DMS53 treated with DMSO at 0.1 percent for 48 hours (cell line): ENCODE data around the gene B3GALT5.
"Not testable (repeated sequence)": the region's sequence is repeated elsewhere in the genome, so short reads cannot be mapped to it uniquely, and the experiment has no call there.

Source experiments
- DNase-seq: peaks from one replicate; lab custom pipeline; 2025; ENCODE audit not compliant: unreplicated experiment; lab: John Stamatoyannopoulos, UW

The B3GALT5 gene

DNA sequence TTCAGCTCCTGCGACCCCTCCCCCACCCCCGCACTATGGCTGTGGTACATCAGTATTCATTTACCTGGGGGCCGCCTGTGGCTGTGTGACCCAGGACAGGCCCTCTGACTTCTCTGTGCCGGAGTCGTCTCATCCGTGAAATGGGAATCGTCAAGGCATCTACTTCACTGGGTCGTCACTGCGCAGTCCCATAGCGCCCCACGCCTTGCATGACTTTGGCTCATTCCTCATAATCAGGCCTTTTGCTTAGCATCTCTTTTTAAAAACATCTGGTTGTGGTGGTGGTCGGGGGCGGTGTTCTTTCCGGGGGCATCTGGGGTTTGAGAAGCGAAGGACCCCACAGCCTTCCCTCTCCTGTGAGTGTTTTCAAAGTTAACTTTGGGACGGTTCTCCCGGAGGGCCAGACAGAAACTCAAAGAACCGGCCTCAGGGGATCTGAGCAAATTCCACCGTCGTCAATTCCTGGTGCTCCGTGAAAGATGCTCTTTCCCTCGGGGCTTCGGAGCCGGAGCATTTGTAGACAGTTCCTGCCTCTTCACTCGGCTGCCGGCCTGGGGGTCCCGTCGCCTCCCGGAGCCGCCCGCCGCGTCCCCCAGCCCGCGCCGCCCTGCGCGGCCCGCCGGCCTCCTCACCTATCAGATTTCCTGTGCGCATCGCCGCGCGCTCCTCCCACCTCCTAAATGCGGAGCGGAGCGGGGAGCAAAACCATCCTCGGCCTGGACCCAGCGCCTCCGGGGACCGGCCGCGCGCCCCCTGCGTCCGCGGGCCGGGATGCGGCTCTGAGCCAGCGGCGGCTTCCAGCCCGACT, at the start of gene B3GALT5:
TSS of gene B3GALT5 (plus strand) at position 708 of the 808 bp plus-strand sequence. CDS start 47,620 bp downstream, outside the sequence.
- peak; percentile 9 for DNase-seq

- no peak for DNase-seq
These were observed 48.5 kb upstream of the B3GALT5 start for GRCh38 chr21:39564200-39564599.

DNA sequence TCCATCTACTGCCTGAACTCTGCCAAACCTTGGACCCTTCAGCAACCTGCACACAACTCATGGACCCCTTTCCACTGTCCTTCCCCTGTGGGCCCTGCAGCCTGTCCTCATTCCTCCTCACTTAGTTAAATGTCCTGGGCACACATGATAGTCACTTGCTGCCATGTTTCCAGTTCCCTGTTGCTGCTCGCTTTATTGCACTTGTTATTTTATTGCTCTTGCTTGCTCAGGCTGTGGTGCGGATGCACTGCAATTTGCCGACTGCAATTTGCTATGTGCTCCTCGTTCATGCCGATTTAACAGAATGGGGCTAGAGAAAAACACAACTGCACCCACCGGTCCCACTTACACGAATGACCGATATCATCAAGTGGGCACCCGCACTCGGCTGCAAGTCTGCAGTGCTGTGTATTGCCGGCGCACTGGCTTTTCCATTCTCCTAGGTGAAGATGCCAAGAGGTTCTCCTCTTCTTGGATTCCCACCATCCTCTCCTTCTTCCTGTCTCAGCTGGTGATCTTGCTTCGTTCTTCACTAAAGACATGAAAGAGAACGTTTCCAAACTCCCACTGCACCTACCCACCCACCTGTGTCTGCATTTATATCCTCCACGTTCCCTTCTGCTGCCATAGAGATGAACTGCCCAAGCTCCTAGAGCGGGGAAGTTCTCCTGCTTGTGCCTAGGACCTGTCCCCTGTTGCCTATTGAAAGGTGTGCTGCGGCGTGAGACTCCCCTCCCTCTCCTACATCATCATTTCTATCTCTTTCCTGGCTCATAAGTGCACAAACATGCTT, 45.4 kb upstream of the B3GALT5 start:
- no peak for DNase-seq

GRCh38 chr21:39568361-39568760, 44.4 kb upstream of the B3GALT5 start:
- DNase-seq: peak; percentile 88

DNA sequence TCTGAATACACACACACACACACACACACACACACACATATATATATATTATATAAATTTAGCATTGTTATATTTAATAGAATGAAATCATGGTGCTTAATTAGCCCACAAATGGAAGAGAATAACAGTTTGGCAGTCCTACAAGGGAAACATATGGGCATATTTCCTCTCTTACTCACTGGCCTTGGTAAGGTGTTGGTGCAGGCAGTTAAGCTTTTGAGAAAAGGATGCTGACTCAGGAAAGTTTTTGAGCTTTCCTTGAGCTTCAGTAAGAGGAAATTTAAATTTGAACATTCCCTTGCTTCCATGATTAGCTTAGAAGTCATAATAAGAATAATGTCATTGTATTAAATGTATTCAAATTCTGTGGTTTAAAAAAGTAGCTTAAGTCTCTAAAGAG, 37.0 kb upstream of the B3GALT5 start:
- no peak for DNase-seq

DNA sequence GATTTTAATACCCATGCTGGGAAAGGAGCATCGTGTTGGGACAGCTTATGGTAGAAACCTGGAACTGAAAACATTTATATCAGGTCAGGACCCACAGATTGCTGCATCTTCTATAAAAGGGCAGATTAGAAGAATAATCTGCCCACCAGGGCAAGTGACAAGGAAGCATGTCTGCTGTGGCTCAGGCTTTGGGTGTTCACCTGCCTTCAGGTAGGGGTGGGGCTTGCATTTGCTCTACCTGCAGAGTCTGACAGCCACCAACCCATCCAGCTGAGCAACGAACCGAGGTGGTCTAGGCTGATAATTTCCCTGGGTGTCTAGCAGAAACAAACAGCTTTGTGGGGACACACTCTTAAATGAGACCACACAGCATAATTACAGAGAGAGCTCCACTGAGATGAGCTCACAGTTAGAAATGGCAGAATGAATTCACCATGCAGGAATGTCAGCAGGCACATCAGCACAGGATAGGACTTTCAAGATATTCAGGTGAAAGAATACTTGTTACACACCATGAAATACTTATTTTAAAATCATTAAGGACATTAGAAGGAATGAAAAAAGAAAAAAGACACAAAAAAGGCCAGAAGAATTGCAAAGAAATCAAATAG, 36.1 kb upstream of the B3GALT5 start:
- no peak for DNase-seq

DNA sequence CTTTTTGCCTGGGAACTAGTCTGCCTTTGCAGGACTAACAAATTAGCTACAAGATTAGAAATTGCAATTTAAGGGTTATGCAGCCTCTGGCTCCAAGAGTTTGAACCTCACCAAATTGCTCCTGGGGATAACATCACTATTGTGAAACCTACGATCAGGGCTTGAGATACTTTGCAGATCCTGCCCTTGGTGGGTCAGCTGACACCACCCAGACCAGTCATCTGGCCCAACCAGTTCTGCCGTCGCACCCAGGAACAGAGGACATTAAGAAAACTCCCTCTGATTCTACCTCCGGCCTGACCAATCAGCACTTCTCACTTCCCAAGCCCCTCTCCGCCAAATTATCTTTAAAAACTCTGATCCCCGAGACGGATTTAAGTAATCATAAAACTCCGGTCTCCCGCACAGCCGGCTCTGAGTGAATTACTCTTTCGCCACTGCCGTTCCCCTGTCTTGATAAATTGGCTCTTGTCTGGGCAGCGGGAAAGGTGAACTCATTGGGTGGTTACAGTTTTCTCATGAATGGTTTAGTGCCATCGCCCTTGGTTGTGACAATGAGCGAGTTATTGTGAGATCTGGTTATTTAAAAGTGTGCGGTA, 32.9 kb upstream of the B3GALT5 start:
- DNase-seq: no peak

GRCh38 chr21:39580744-39581143, 32.0 kb upstream of the B3GALT5 start:
- DNase-seq: no peak

GRCh38 chr21:39581414-39581813, 31.3 kb upstream of the B3GALT5 start:
- no peak for DNase-seq

GRCh38 chr21:39582749-39583148, 30.0 kb upstream of the B3GALT5 start:
- DNase-seq: no peak

- DNase-seq: not testable (repeated sequence)
These were observed 29.2 kb upstream of the B3GALT5 start for GRCh38 chr21:39583586-39583985.

GRCh38 chr21:39587376-39587775, 25.4 kb upstream of the B3GALT5 start:
- no peak for DNase-seq

GRCh38 chr21:39588884-39589283, 23.9 kb upstream of the B3GALT5 start:
- no peak for DNase-seq

DNA sequence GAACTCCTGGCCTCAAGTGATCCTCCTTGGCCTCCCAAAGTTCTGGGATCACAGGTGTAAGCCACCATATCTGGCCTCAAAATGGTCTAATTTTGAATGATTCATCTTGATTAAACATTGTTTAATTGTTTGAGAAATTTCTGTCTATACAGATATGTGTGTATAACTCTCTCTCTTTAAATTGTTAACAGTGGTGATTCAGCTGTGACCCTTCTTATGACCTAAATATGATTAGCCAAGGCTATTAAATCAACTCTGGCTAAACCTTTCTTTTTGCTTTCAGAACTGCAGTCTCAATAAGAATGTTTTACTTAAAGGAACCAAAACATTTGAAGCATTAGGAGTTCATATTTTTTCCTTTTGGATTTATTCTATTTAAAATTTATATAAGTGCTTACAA, 19.2 kb upstream of the B3GALT5 start:
- DNase-seq: no peak

DNA sequence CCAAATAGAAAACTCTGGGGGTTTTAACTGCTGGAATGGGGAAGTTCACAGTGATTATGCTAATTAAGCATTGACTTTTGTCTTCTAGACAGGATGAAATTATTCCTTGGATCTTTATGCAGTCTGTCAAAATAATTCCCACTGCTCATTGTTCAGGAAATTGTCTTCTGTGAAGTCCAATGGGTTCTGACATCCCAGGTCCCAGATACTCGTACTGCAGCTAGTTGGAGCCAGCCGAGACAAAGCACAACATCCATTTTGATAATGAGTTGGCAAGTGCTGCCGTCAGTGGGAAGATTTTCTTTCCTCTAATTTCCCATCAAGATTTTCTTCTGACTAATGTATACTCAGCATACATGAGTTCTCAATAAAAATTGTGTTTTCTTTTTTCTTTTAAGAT, 17.3 kb upstream of the B3GALT5 start:
- no peak for DNase-seq

- DNase-seq: no peak
These were observed 15.1 kb upstream of the B3GALT5 start for GRCh38 chr21:39597595-39597994.

GRCh38 chr21:39599191-39599970, 13.4 kb upstream of the B3GALT5 start:
- no peak for DNase-seq

- no peak for DNase-seq
These were observed 11.4 kb upstream of the B3GALT5 start for GRCh38 chr21:39601187-39601928.

DNA sequence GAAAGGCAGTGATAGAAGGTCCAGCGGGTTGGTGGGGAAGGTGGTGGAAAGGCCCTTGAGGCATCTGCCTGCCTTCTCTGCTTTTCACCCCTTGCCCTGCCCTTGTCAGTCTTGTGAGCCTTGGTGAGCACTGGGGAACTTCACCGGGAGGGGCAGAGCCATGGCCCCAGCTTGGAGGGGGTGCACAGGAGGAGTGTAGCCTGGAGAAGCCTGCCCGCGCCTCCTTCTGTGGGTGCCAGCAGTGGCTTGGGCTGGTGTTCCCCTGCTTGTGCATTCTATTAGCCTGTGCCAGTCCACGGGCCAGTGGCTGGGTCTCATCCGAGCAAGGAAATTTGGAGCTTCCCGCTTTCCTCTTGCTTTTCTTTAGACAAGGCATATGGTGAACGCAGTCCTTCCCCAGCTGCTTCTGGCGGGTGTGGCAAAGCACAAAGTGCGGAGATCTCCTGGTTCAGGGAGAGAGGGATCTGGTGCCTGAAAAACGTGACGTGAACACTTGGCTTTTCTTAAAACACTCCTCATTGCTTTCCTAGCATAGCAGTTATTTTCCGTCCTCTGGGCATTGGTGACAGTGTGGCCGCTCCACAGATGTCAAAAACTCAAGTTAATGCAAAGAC, 10.6 kb upstream of the B3GALT5 start:
- DNase-seq: no peak
